Neural progenitor cell (in vitro differentiated cells): ENCODE measurements around the gene TFAP2E.

Experiments
- CTCF ChIP-seq: fragments of 200-600 bp; sonication (generic); IDR thresholded peaks from 2 replicates; pipeline ENCODE4 v1.5.1; 2017; ENCODE audit warnings: antibody characterized with exemption, mild to moderate bottlenecking
- EZH2phosphoT487 ChIP-seq: fragments of 200-600 bp; sonication (generic); IDR thresholded peaks from 2 replicates; pipeline ENCODE4 v1.6.1; 2017; ENCODE audit warnings: antibody characterized with exemption

- no peak for TF ChIP-seq CTCF
- no peak for TF ChIP-seq EZH2phosphoT487
Measured at GRCh38 chr1:35554266-35555211, 18.6 kb upstream of the TFAP2E start.
